Activated CD4-positive, alpha-beta T cell treated with anti-CD3 and anti-CD28 coated beads, Interleukin-2, amount 50 U/mL, for 4 hours (primary cell): ENCODE results near the gene KHNYN.
A peak's percentile ranks its signal among the peaks of the same experiment; 100 is the strongest.

Experiments used
- DNase-seq, 2 experiments: peaks; one replicate each; pipeline ENCODE4 v3.0.0-alpha.2; 2020

Gene KHNYN

DNA sequence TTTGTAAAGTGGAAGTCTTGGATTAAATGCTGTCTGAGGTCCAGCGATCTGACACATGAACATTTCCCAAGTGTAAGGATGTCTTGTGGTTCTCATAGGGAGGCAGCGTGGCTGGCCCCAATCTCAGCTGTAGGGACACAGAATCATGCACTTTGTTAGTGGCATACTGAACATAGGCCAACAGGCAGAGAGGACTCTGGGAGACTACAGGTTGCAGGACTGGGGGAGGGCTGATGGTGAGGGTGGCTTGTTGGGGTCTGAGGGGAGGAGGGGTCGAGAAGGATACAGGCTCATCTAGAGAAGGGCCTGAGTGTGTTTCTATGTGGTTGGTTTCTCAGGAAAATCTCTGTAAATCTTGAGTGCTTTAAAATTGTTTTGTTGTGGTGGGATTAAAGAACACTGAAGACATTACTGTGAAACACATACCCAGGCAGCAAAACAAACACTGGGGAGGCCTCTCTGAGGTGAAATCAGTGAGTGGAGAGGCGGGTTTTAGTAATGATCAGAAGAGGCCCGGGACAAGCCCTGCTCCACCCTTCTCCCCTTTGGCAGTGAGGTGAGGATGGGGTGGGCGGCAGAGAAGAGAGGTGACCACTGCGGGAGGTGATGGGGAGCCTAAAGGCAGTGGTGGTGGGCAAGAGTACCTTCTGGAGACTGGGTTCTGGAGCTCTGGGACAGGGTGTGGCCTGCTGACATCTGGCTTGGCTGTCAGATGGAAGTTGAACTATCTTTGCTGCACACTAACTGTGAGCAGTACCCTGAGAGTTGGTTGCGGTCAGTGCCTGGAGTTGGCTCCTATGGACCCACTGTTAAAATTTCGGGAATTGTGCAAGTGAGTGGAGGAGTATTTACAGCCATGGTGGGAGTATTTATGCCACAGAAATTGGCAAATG, 27.7 kb upstream of the KHNYN start:
- DNase-seq = no peak

DNA sequence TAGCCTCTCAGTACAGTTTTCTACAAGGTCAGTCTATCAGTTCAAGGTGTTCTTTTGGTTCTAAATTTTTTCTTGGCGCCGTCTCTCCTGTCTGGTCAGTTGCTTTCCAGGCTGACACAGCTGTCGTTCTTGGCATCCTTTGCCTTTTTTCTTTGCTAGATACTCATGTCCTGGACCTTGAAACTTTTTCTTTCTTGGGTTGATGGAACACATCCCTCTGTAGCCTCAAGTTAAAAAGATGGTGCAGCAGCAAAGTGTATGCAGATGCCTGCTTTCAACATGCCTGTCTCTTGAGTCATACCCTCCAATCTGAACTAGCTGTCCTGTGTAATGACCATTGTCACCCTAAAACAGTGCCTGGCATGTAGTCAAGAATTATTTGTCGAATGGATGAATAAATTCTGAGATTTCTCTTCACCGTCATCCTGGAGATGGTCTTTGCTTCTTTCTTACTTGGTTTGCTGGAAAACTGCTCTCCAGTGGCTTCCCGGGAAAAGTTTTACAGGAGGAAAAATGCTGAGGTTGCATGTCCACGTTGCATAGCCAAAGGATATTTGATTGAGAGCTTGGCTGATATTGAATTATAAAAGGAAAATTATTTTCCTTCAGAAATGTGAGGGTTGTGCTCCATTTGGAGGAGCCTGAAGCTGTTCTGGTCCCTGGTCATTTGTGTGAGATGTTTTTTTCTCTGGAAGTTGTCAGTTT, 26.3 kb upstream of the KHNYN start:
- no peak for DNase-seq

DNA sequence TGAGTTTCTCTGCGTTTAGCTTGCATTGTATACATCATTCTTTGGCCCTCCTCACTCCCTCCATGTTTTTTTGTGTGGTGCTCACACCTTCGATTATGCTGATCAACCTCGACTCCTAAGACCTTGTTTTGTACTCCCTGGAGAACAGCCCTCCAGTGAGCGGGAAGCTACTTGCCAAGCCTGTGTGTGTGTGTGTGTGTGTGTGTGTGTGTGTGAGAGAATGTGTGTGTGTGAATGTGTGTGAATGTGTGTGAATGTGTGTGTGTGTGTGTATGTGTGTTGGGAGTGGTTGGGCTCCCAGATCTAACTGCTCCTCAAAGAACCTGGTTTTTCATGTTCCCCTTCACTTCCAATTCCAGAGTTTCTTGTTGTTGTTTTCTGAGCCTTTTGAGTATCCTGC, 24.9 kb upstream of the KHNYN start:
- DNase-seq = no peak

DNA sequence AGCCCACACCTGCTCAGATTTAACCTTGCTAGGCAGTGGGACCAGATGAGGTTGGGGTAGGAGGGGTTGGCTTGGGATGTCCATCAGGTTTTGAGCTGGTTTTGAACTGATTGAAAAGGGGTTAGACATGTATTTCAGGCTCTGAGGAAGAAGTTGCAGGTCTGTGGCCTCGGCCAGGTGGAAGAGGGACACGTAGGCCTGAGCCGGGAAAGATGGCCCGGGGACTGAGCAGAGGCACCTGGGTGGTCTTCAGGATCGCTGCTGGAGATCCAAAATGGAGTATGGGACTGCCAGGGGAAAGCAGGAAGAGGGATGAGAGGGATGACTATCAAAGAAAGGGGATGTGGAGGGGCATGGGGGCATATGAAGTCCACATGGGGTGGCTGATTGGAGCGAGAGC, 23.3 kb upstream of the KHNYN start:
- DNase-seq = no peak

DNA sequence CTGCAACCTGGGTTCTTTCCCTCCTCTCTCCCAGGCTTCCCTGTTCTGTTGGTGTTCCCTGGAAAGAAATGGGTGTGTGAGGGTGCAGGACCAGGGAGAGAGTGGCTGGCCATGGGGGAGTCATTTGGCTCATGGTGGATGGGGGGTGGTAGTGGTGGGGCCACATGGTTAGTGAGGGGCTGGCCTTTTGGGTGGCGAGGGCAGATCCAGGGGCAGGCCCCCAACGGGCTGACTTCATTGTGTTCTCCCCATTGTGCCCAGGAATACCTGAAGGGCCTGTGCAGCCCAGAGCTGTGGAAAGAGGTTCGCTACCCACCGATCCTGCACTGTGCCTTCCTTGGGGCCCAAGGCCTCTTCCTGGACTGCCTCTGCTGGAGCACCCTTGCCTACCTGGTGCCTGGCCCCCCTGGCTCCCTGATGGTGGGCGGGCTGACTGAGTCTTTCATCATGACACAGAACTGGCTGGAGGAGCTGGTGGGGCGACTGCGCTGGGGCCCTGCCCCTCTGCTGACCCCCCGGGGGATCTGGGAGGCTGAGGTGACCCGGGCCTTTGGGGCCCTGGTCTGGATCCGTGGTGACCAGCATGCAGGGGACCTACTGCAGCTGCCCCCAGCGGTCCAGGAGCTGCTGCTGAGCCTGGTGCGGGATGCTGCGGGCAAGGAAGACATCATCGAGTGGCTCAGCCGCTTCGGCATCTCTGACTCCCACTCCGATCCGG, 22.0 kb upstream of the KHNYN start:
- DNase-seq = no peak

DNA sequence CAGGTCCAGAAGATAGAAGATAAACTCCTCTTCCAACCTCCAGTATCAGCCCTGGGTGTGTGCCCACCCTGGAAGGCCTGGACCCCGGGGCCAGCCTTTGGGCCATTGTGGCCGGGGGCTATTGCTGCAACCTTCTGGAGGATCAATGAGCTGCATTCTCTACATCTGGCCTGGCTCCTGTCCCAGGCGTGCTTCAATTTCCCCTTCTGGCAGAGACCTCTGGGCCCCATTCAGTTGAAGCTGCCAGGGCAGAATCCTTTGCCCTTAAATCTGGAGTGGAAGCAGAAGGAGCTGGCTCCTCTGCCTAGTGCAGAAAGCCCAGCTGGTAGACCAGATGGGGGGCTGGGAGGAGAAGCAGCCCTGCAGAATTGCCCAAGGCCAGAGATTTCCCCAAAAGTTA, 21.0 kb upstream of the KHNYN start:
- DNase-seq = no peak

DNA sequence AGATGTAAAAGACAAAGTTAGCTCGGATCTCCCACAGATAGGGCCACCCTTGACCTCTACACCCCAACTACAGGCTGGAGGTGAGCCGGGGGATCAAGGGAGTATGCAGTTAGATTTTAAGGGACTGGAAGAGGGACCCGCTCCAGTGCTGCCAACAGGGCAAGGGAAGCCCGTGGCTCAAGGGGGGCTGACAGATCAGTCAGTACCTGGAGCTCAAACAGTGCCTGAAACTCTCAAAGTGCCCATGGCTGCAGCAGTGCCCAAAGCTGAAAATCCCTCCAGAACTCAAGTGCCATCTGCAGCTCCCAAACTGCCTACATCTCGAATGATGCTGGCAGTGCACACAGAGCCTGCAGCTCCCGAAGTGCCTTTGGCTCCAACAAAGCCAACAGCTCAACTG, 20.6 kb upstream of the KHNYN start:
- DNase-seq = no peak

DNA sequence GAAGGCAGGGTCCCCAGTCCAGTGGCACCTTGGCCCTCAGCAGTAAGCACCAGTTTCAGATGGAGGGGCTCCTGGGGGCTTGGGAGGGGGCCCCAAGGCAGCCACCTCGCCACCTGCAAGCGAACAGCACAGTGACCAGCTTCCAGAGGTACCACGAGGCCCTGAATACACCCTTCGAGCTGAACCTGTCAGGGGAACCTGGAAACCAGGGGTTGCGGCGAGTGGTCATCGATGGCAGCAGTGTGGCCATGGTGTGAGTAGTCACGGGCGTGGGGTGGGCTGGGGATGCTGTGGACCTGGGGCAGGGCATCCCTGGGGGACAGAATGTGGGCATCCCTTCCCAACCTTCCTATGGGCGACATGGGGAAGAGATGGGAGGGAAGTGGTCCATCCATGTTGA, 19.8 kb upstream of the KHNYN start:
- no peak for DNase-seq

DNA sequence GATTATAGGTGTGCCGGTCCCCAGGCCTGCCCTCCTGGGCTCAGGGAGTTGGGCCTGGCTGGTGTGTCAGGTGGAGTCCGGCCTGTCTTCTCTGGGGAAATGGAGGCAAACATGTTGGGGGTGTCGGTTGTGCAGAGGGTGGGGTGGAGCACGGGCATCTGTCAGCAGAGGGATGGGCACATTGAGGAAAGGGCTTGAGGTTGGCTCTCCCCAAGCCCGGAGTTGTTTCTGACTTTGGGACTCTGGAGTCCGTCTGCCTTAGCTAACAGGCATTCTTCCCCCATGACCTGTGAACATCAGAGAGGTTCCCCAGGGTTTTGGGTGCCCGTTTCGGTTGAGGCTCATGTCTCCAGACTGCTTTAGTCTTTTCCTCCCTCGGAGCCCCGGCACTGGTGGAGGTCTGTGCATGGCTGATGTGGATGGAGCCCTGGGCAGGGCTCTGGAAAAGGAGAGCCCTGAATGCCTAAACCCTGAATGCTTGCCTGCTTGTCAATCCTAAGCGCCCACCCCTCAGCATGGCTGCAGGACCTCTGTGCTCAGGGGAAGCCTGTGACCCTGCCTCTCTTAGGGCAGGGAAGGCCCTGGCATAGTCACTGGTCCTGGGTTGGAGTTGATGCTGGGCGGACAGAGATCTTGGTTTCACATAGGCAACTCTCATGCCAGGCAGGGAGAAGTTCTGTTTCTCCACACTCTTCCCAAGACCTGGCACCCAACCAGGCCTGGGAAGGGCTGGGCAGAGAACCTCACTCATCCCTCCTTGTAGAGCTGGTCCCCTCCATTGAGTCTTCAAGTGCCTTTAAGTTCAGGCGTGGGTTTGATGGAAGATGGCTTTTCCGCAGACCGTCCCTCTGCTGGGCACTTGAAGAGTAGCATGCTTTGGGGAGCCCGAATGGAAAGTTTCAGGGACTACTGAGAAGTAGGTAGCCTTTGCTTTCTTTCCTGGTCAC, 18.0 kb upstream of the KHNYN start:
- DNase-seq = peak; percentile 24 to 28

DNA sequence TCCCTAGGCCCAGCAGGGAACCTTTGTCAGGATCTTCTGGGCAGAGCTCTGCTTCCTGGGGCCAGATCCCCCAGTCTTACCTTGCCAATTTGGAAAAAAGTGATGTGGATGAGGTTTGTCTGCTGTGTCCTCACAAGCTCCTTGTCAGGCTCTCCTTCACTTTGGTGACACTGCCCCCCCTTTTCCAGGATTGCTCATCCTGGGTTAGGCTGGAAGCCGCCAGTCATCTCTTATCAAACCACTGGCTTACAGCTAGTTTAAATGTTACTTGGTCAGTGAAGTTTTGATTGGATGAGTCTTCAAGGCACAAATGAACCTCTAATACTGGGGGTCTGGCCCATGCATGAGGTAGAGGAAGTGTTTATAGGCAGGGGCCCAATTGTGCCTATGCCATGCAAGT, 15.7 kb upstream of the KHNYN start:
- no peak for DNase-seq

DNA sequence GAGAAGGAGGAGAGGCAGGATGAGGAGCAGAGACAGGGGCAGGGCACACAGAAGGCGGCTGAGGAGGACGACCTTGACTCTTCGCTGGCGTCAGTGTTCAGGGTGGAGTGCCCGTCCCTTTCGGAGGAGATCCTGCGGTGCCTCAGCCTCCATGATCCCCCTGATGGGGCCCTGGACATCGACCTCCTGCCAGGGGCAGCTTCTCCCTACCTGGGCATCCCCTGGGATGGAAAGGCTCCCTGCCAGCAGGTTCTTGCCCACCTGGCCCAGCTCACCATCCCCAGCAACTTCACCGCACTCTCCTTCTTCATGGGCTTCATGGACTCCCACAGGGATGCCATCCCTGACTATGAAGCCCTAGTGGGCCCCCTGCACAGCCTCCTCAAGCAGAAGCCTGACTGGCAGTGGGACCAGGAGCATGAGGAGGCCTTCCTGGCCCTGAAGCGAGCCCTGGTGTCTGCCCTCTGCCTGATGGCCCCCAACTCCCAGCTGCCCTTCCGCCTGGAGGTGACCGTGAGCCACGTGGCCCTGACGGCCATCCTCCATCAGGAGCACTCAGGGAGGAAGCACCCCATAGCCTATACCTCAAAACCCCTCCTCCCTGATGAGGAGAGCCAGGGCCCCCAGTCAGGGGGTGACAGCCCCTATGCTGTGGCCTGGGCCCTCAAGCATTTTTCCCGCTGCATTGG, 14.9 kb upstream of the KHNYN start:
- no peak for DNase-seq

DNA sequence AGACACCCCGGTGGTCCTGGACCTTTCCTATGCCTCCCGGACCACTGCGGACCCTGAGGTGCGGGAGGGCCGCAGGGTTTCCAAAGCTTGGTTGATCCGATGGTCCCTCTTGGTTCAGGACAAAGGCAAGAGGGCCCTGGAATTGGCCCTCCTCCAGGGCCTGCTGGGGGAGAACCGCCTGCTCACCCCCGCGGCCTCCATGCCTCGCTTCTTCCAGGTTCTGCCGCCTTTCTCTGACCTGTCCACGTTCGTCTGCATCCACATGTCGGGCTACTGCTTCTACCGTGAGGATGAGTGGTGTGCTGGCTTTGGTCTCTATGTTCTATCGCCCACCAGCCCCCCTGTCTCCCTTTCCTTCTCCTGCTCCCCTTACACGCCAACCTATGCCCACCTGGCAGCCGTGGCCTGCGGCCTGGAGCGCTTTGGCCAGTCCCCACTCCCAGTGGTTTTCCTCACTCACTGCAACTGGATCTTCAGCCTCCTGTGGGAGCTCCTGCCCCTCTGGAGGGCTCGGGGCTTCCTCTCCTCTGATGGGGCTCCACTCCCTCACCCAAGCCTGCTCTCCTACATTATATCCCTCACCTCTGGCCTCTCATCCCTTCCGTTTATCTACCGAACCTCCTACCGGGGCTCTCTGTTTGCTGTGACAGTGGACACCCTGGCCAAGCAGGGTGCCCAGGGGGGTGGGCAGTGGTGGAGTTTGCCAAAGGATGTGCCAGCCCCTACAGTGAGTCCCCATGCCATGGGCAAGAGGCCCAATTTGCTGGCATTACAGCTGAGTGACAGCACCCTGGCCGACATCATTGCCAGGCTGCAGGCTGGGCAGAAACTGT, 14.1 kb upstream of the KHNYN start:
- DNase-seq = no peak

DNA sequence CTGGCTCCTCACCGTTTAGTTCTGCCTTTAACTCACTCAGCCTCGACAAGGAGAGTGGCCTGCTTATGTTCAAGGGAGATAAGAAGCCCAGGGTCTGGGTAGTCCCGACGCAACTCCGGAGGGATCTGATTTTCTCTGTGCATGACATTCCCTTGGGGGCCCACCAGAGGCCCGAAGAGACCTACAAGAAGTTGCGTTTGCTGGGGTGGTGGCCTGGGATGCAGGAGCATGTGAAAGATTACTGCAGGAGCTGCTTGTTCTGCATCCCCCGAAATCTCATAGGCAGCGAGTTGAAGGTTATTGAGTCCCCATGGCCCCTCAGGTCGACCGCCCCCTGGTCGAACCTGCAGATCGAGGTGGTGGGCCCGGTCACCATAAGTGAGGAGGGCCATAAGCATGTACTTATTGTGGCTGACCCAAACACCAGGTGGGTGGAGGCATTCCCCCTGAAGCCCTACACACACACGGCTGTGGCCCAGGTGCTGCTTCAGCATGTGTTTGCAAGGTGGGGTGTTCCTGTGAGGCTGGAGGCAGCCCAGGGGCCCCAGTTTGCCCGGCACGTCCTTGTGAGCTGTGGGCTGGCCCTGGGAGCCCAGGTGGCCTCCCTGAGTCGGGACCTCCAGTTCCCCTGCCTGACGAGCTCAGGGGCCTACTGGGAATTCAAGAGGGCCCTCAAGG, 13.4 kb upstream of the KHNYN start:
- DNase-seq = no peak

DNA sequence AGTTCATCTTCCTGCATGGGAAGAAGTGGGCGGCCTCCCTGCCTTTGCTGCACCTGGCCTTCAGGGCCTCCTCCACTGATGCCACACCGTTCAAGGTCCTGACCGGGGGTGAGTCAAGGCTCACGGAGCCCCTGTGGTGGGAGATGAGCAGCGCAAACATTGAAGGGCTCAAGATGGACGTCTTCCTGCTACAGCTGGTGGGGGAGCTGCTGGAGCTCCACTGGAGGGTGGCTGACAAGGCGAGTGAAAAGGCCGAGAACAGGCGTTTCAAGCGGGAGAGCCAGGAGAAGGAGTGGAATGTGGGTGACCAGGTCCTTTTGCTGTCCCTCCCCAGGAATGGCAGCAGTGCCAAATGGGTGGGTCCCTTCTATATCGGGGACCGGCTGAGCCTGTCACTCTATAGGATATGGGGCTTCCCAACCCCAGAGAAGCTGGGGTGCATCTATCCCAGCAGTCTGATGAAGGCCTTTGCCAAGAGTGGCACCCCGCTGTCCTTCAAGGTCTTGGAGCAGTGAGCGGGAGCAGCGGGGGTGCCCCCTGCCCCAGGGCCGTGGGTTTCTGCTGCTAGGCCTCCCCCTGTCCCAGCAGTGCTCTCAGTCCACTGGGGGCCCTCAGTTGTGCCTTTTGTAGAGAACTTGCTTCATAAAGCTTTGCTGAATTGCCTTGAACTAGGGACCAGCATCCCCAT, 12.7 kb upstream of the KHNYN start:
- no peak for DNase-seq

DNA sequence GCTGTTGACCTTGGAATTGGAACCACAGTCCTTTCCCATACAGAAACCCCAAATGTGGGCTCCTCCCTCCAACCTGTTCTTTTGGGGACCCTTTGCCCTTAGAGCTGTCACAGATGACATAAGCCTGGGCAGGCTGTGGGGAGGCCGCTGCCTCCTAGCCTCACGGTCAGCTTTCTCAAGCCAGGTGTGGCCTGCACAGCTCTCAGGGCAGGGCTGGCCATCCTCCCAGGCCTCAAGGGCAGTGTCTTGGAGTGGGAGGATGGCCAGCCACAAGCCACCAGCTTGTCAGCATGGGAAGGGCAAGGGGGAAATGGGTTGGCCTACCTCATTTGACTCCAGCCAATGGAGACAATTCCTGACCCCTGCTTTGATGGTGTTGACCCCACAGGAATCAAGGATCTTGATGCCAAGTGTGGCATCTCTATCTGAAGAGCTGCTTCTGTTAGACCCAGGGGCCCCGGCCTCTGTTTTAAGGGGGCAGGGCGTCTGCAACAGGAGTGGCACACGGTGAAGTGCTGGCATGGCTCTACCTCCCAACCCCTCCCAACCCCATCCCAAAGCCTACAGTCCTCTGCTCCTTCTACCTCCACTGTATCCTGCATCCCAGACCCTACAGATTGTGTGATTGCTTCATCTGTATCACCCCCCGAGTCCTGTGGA, 11.8 kb upstream of the KHNYN start:
- no peak for DNase-seq

DNA sequence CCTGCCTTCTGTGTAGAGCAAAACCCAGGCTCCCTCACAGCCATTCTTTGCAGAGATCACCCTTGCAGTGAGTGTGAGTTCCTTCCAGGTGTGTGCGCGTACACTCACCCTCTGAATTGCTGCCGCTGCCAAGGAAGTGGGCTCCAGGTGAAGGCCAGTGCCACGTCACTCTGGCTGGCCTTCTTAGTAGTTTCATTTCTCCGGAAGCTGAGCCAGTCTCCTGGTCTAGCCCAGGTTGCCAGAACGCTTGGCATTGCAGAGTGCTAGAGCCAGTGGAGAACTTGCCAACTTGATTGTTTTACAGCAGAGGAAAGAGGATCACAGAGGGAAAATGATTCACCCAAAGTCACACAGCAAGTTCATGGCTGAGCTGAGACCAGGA, 11.3 kb upstream of the KHNYN start:
- DNase-seq = no peak

DNA sequence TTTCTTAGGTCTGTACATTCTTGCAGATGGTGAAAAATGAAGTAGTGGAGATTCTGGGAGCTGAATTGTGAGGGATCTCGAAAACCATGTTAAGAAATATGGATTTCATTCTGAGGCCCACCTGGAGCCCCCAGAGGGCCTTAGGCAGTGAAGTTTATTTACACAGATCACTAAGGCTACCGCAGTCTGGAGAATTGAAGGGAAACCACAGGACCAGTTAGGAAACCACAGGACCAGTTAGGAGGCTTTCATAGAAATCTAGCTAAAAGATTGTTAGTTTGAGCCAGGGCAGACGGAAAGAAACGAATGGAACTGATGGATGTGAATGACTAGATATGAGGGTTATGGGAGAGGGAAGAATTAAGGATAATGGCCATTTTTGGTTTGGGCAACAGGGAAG, 7.5 kb upstream of the KHNYN start:
- no peak for DNase-seq

DNA sequence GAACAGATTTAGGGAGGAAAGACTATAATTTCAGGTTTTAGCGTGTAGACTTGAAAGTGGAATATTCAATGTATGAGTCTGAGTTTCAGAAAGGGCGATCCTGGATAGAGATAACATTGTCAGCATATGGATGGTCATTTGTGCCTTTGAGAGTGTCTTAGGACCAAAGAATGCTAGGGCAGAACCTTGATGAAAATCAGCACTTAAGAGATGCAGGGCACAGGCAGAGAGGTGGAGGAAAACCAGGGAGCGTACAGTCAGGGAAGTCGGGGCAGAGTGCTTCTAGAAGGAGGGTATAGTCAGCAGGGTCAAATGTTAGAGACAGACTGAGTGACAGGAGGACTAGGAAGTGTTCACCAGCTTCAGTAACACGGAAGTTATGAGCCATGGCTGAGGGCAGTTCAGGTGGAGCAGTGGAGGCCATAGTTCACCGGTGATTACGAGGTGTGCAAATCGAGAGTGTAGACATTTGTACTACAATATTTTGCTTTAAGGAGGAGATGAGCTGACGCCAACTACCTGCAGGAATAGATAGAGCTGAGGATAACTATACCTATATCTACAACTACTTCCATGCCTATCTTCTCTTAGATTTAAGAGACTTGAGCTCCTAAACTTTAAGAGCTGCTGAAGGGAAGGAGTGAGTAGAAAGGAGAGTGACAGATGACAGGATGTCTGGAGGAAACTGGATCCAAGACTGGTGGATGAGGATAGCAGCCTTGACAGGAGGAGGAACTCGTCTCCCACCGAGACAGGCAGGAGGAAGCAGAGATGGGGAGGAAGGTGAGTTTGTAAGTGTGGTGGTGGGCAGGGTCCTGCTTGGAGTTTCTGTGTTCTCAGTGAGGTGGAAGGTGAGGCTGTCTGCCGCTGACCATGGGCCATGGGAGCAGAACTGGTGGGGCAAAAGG, 6.8 kb upstream of the KHNYN start:
- no peak for DNase-seq
